Activated CD8-positive, alpha-beta memory T cell treated with anti-CD3 and anti-CD28 coated beads for 36 hours (primary cell): ENCODE results near the gene LAGE3. TPM values are rescaled to one million over a fixed set of nuclear protein-coding genes. Genes with fewer than 3 reads are reported as not detected.

Experiments used
- CTCF ChIA-PET: fragments of 350-600 bp; sonication (Branson Sonifier 250); formaldehyde crosslinking; loops from one replicate; lab custom pipeline; 2021; ENCODE audit warnings: antibody characterized with exemption; lab: Charles Lee
- POLR2A ChIA-PET: fragments of 350-600 bp; sonication (Branson Sonifier 250); formaldehyde crosslinking; loops from one replicate; lab custom pipeline; 2021; ENCODE audit warnings: antibody characterized with exemption; lab: Charles Lee
- total RNA-seq, 2 experiments: library from RNA; stranded (reverse); gene quantifications; one replicate each; pipeline ENCODE4 v1.2.3, GENCODE V29; 2021

The LAGE3 gene
- total RNA-seq, 2 experiments from 2014 or later: 64.7 to 64.9 TPM

GRCh38 chrX:154464806-154465365 lies 14.2 kb downstream of the LAGE3 start:
- ChIA-PET CTCF (no interaction called here), POLR2A (no interaction called here)

DNA sequence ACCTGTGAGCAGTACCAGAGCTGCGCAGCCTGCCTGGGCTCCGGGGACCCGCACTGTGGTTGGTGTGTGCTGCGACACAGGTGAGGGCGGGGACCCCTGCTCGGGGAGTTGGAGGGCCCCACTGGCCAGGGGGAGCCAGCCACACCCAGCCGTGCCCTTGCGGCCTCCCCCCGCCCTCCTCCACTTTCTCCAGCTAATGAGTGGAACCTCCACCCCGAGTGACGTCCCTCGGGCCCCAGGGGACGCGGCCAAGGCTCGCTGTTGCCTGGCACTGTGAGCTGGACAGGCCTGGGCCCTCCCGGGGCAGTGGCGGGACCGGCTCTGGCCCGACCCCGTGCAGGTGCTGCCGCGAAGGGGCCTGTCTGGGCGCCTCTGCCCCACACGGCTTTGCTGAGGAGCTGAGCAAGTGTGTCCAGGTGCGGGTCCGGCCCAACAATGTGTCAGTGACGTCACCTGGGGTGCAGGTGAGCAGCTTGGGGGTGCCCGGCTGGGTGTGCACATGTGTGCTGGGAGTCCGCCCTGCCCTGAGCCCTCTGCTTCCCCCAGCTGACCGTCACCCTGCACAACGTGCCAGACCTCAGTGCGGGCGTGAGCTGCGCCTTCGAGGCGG lies 15.4 kb downstream of the LAGE3 start:
- CTCF ChIA-PET: interaction anchor here (0.5 kb wide), 1 partner anchor 11 kb away, joined by 6 read pairs; no protein-coding TSS in a partner anchor
- POLR2A ChIA-PET: no interaction called here

DNA sequence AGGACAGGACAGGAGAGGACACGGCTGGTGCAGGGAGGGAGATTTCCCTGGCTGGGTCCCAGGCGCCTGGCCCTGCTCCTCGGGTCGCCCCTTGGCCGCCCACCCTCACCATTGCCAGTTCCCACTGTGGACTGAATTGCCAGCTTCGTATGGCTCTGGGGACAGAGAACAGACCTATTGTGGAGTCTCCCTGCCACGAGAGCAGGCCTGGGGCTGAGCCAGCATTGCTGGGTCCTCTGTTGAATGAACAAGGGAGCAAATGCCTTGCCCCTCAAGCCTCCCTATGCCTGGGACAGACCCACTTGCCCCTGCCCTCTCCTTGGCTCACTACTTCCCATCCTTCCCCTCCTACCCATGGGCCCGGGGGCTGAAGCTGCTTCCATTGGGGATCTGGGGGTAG lies 16.7 kb downstream of the LAGE3 start:
- POLR2A ChIA-PET: no interaction called here
- CTCF ChIA-PET: no interaction called here

- POLR2A ChIA-PET: no interaction called here
Measured at GRCh38 chrX:154460326-154460725, 18.8 kb downstream of the LAGE3 start.

DNA sequence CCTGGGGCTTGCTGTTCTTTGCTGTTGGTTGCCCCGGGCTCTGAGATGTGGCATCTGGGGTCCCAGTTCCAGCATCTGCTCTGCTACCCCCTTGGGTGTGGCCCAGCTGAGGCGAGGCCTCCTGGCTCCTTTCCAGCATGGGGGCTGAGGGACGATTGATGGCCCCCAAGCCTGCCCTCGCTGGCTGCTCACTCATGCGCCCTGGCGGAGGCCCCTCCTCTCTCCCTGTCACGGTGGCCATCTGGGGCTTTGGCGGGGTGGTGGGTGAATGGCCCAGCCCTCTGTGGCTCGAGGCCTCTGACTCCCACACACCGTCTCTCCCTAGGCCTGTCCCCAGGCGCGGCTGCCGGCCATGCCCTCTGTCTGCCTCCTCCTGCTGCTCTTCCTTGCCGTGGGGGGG lies 19.2 kb downstream of the LAGE3 start:
- POLR2A ChIA-PET: no interaction called here
- CTCF ChIA-PET: no interaction called here

More at GRCh38 chrX:154460326-154460725, 18.8 kb downstream of the LAGE3 start:
- CTCF ChIA-PET: no interaction called here

GRCh38 chrX:154458954-154459778 lies 19.9 kb downstream of the LAGE3 start:
- ChIA-PET POLR2A (interaction anchor here (1.0 kb wide), 1 partner anchor 31 kb away, joined by 3 read pairs; the partner anchor contains the start of gene ATP6AP1), CTCF (no interaction called here)

DNA sequence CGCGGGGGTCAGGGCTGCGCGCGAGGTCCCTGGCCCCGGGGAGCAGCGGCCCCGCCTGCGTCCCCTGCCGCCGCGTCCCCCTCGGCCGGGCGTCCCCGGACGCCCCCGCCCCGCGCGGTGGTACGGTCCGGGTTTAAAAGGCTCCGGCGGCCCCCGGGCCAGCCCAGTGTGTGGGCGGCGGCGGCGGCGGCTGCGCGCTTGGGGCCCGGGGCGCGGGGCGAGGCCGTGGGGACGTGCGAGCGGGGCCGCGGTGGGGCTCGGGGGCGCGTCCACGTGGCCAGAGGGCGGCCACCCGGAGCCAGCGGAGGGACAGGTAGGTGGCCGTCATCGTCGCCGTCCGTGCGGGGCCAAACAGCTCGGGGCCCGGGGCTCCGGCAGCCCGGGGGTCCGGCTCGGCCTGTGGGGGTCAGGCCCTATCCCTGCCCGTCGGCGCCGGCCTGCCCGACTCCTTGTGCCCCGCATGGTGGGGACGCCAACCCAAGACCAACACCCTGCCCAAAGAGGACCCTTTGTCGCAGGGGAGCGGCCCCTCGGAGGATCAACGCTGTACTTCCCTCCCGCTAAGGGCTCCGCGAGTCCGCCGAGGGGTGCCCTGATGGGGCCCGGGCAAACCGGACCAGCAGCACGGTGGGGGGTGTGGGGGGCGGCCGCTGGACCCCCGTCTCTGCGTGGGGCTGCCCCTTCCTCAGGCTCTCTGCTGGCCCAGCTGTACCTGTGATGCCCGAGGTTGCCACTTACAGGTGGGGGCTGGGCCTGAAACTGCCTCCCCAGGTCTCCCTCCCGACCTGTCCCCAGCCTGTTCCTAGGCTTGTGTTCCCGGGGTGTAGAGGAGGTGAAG lies 20.7 kb downstream of the LAGE3 start, which contains the start of gene PLXNA3:
TSS of gene PLXNA3 (plus strand) at position 166 of the 838 bp plus-strand sequence. CDS start 1,903 bp downstream, outside the sequence.
- ChIA-PET CTCF (no interaction called here), POLR2A (interaction anchor here (1.0 kb wide), 1 partner anchor 30 kb away, joined by 3 read pairs; the partner anchor contains the start of gene ATP6AP1)

- ChIA-PET CTCF (no interaction called here), POLR2A (interaction anchor here (1.0 kb wide), 1 partner anchor 29 kb away, joined by 3 read pairs; the partner anchor contains the start of gene ATP6AP1)
Measured at GRCh38 chrX:154457491-154458115, 21.5 kb downstream of the LAGE3 start.

DNA sequence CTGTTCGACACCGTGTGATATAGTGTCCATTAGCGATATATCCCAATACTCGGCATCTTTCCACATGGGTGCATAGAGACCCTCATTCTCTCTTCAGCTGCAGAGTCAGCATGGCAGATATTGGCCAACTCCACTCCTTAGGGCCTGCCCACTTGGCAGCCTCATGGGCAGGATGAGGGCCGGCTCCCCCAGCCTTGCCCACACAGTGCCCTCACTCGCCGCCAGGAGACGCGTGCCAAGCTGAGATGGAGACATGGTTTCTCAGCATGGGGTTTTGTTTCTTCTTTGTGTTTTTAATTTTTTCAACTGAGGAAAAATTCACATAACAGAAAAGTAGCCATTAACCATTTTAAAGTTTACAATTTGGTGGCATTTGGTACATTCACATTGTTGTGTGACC lies 26.3 kb downstream of the LAGE3 start:
- POLR2A ChIA-PET: no interaction called here
- CTCF ChIA-PET: interaction anchor here (0.8 kb wide), 1 partner anchor 83 kb away, joined by 4 read pairs; no protein-coding TSS in a partner anchor

GRCh38 chrX:154450312-154450711 lies 28.8 kb downstream of the LAGE3 start:
- POLR2A ChIA-PET: no interaction called here
- CTCF ChIA-PET: no interaction called here

GRCh38 chrX:154449618-154450017 lies 29.5 kb downstream of the LAGE3 start:
- ChIA-PET CTCF (no interaction called here), POLR2A (interaction anchor here (0.5 kb wide), 1 partner anchor 75 kb away, joined by 3 read pairs; no protein-coding TSS in a partner anchor)

DNA sequence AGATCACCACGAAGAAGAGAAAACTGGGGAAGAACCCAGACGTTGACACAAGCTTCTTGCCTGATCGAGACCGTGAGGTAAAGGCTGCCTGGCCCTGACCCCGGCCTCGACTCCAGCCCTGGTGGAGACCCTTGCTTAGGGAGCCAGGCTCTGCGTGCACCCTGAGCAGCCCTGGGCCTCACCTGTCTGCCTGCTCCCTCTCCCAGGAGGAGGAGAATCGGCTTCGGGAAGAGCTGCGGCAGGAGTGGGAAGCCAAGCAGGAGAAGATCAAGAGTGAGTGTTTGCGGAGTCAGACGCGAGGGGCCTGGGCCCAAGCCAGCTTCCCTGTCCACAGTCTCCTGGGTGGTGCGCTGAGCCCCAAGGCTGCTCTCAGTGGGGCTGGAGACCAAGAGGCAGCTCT lies 30.6 kb downstream of the LAGE3 start:
- ChIA-PET CTCF (no interaction called here), POLR2A (no interaction called here)

GRCh38 chrX:154446430-154446829 lies 32.7 kb downstream of the LAGE3 start:
- ChIA-PET CTCF (no interaction called here), POLR2A (no interaction called here)

GRCh38 chrX:154445776-154446175 lies 33.3 kb downstream of the LAGE3 start:
- CTCF ChIA-PET: interaction anchor here (1.2 kb wide), 1 partner anchor 31 kb away, joined by 3 read pairs; no protein-coding TSS in a partner anchor
- POLR2A ChIA-PET: no interaction called here

GRCh38 chrX:154444755-154445246 lies 34.3 kb downstream of the LAGE3 start:
- POLR2A ChIA-PET: no interaction called here
- CTCF ChIA-PET: interaction anchor here (1.2 kb wide), 1 partner anchor 32 kb away, joined by 3 read pairs; no protein-coding TSS in a partner anchor

GRCh38 chrX:154443992-154444754 lies 34.9 kb downstream of the LAGE3 start, which contains the start of gene FAM50A:
FAM50A (plus strand) TSS chrX:154444141; CDS start chrX:154444236, 95 bp downstream.
- POLR2A ChIA-PET: no interaction called here

DNA sequence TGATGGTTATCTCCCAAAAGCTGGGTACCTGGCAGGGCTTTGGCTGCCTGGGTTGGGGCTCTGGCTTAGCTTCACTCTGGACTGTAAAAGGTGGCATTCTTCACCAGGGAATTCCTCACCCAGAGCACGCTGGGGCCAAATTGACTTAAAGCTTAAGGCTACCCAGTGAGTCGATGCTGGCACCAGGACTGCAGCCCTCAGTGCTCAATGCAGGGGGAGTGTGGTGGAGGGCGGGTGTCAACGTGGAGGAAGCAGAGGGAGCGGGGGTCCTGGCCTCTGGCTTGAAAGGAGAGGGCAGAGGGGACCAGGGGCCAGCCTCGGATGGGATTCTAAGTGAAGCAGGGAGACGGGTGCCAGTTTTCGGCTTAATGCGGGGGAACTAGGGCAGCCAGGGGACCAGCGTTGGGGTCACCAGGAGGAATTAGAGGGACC lies 35.6 kb downstream of the LAGE3 start:
- CTCF ChIA-PET: interaction anchor here (0.8 kb wide), 1 partner anchor 84 kb away, joined by 3 read pairs; no protein-coding TSS in a partner anchor
- POLR2A ChIA-PET: no interaction called here

More at GRCh38 chrX:154443992-154444754, 34.9 kb downstream of the LAGE3 start, which contains the start of gene FAM50A:
- CTCF ChIA-PET: interaction anchor here (0.8 kb wide), 1 partner anchor 83 kb away, joined by 3 read pairs; no protein-coding TSS in a partner anchor
